NCI-H524 (cell line): ENCODE measurements around the gene TEKTIP1.
"Not testable (repeated sequence)": the region's sequence is repeated elsewhere in the genome, so short reads cannot be mapped to it uniquely, and the experiment has no call there.

Source experiments
- DNase-seq, 2 experiments: peaks; one replicate each; lab custom pipeline; 2025; lab: John Stamatoyannopoulos, UW

Gene TEKTIP1

GRCh38 chr19:3557461-3558248, 18.7 kb downstream of the TEKTIP1 start, which contains the start of gene MFSD12:
Gene MFSD12 (minus strand): TSS chr19:3557586. CDS start chr19:3557403, 183 bp downstream.
- peak; percentile 78 to 93 for DNase-seq

DNA sequence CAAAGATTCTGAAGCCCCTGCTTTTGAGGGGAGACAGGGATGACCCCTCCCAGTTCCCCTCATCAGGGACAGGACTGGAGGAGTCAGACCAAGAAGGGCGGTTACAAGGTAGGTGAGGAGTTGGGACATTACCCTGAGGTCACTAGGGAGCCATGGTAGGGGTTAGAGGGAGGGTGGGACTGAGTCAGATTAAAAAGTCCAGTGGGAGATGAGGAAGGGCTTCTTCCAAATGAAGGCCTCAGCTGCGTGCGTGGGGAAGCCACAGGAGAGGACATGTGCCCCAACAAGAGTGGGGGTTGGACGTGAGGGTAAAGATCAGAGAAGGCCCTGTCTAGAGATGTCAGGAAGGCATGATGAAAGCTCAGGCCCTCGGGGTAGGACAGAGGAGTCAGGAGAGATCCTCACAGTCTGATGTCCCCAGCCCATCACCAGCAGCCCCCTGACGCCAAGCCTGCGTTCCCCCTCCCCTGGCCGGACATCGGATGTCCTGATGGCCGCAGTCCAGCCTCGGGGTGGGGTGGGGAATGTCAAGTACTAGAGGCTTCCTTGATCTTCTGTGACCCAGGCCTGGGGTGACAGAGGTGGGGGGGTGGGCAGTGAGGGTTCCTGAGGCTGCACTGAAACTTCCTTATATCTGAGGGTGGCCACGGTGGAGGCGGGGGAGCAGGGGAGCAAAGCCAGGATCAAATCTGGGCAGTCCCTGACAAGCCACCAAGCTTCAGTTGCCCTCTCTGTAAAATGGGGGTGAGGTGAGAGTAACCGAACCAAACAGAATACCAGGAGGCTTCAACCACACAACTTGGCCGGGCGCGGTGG, 24.9 kb downstream of the TEKTIP1 start:
- DNase-seq, result no peak

GRCh38 chr19:3565139-3565538, 26.2 kb downstream of the TEKTIP1 start:
- DNase-seq, result no peak

DNA sequence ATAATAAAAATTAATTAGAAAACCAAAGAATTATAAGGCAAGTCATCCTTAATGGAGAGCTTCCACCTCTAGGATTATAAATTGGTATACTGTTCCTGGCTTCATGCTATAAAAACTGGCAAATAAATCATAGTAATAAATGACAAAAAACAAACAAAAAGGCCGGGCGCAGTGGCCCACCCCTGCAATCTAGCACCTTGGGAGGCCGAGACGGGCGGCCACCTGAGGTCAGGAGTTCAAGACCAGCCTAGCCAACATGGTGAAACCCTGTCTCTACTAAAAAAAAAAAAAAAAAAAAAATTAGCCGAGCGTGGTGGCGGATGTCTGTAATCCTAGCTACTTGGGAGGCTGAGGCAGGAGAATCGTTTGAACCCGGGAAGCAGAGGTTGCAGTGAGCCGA, 31.1 kb downstream of the TEKTIP1 start:
- not testable (repeated sequence) for DNase-seq

- DNase-seq, result no peak
These were observed 31.6 kb downstream of the TEKTIP1 start for GRCh38 chr19:3570606-3571011.

DNA sequence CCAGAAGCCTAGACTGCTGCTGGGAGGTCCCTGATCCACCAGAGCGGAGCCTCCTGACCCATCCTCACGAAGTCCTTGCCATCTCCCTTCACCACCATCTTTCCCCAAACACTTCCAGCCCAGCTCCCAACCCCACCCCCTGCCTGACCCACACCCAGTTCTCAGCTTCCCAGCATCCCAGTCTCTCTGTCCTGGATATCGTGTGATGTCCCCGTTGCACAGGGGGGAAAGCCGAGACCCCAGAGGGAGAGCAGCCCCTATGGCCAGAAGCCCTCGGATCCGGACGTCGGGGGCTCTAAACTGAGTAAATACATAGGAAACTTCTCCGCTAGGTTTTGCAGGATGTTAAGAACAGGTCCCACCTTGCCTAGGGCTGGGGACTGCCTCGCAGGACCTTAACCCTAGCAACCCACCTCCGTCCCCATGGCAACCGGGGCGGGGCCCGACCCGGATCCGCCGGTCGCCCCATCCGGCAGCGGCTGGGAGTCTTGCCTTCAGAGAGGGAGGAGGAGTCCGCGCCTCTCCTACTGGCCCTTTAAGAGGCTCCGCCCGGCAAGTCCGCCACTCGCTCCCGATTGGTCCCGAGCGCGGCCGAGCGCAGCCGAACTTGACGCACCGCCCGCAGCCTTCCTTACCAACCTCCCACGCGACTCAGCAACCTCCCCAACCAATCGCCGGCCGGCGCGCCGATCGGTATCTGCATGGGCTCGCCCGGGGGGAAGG, 33.3 kb downstream of the TEKTIP1 start:
- DNase-seq, result peak; percentile 99 to 100

DNA sequence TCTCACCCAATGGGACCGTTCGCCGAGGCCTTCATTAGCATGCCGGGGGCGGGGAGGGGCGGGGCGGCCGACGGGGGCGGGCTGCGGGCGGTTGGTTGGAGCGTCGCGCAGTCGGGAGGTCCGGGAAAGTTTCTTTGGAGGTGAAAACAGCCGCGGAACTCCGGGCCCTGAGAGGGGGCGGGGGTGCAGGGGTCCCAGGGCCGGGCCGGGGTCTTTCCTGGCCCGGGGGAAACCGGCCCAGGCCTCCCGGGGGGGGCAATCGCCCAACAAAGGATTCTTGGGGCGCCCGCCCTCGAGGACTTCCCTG, 33.8 kb downstream of the TEKTIP1 start, which contains the start of gene HMG20B:
HMG20B (plus strand) TSS at position 90 of the 307 bp plus-strand sequence. CDS start 366 bp downstream, outside the sequence.
- DNase-seq, result no peak

DNA sequence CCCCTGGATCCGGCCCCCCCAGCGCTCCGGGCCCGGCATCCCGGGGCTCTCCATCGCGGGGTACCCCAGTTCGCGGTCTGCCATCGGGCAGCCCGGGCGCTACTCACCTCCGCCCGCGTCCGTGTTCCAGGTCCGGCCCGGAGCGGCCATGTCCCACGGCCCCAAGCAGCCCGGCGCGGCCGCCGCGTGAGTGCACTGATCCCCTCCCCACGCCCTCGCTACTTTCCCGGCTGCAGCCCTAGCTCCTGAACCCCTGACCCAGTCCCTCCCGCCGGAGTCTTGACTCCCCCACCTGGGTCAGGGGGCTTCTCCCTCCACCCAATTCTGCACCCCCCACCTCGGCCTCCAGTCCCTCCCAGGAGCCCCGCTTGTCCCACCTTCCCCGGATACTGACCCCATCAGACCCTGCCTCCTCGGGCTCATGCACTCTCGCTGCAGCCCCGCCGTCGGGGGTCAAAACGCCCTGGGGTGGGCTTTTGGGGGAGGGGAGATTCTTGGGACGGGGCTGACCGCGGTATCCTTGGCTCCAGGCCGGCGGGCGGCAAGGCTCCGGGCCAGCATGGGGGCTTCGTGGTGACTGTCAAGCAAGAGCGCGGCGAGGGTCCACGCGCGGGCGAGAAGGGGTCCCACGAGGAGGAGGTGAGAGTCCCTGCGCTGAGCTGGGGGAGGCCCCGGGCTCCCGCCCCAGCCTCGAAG, 34.3 kb downstream of the TEKTIP1 start:
- peak in 1 of 2 experiments; percentile 36 for DNase-seq

- peak; percentile 19 to 53 for DNase-seq
These were observed 35.1 kb downstream of the TEKTIP1 start for GRCh38 chr19:3573858-3574637.

DNA sequence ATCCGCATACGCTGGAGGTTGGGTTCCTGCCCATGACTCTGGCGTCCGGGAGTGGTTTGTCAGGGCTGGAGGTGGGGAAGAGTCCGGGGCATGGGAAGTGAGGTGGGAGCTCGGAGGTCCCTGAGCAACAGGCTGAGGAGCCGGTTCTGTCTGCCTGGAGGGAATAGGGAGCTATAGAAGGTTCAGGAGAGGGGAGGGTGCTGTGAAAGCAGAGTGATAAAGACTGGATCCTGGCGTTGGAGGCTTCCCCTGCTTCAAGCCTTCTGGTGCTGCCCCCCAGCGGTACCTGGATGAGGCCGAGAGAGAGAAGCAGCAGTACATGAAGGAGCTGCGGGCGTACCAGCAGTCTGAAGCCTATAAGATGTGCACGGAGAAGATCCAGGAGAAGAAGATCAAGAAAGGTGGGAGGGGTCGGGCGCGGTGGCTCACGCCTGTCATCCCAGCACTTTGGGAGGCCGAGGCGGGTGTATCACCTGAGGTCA, 36.3 kb downstream of the TEKTIP1 start:
- peak; percentile 35 to 64 for DNase-seq

GRCh38 chr19:3575949-3576673, 37.1 kb downstream of the TEKTIP1 start:
- no peak for DNase-seq

- DNase-seq, result no peak
These were observed 37.9 kb downstream of the TEKTIP1 start for GRCh38 chr19:3576696-3577443.

DNA sequence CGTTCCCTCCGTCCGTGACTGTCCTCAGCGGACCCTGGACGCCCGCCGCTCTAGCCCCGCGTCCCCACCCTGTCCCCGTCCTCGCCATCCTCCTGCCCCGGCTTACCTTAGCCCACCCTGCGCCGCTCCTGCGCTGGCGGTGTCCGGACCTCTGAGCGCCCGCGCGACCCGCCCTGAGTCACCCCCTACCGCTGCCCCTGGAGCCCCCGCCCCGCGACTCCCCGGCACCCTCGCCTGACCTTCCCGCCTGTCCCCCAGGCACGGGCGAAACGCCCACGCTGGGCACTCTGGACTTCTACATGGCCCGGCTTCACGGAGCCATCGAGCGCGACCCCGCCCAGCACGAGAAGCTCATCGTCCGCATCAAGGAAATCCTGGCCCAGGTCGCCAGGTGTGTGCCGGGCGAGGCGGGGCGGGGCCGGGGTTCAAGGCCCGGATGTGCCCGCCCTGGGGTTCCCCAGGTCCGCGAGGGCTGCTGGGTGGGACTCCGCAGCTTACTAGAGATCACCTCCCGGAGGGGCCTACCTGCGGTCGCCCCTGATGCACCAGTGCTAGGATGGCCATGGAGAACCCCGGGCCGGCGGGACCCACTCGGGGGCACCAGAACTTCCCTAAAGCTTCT, 38.9 kb downstream of the TEKTIP1 start:
- DNase-seq, result no peak

GRCh38 chr19:3578390-3578789, 39.4 kb downstream of the TEKTIP1 start:
- DNase-seq, result no peak

GRCh38 chr19:3580156-3580934, 41.4 kb downstream of the TEKTIP1 start:
- DNase-seq, result no peak

DNA sequence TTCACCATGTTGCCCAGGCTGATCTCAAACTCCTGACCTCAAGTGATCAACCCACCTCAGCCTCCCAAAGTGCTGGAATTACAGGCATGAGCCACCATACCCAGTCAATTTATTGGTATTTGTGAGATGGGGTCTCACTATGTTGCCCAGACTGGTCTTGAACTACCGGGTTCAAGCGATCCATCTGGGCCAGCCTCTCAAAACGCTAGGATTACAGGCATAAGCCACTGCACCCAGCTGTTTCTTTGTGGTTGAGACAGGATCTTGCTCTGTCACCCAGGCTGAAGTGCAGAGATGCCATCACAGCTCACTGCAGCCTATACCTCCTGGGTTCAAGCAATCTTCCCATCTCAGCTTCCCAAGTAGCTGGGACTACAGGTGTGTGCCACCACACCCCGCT, 42.8 kb downstream of the TEKTIP1 start:
- not testable (repeated sequence) for DNase-seq

DNA sequence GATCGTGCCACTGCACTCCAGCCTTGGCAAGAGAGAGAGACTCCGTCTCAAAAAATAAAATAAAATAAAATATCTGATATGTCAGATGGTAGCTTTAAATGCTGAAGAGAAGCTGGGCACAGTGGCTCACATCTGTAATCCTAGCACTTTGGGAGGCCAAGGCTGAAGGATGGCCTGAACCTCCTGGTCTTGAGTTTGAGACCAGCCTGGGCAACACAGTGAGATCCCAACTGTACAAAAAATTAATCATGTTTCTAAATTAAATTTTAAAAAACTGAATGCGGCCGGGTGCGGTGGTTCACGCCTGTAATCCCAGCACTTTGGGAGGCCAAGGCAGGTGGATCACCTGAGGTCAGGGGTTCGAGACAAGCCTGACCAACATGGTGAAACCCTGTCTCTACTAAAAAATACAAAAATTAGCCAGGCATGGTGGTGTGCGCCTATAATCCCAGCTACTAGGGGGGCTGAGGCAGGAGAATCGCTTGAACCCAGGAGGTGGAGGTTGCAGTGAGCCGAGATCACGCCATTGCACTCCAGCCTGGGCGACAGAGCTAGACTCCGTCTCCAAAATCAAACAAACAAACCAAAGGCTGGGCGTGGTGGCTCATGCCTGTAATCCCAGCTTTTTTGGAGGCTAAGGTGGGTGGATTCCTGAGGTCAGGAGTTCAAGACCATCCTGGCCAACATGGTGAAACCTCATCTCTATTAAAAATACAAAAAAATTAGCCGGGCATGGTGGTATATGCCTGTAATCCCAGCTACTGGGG, 45.2 kb downstream of the TEKTIP1 start:
- DNase-seq, result not testable (repeated sequence)
